ENCODE results near the gene TBX1.
"Not testable (repeated sequence)": the region's sequence is repeated elsewhere in the genome, so short reads cannot be mapped to it uniquely, and the experiment has no call there.

The TBX1 gene

GRCh38 chr22:19784384-19785175, 24.0 kb downstream of the TBX1 start:
- no peak for DNase-seq (ENCODE audit: low spot score)

DNA sequence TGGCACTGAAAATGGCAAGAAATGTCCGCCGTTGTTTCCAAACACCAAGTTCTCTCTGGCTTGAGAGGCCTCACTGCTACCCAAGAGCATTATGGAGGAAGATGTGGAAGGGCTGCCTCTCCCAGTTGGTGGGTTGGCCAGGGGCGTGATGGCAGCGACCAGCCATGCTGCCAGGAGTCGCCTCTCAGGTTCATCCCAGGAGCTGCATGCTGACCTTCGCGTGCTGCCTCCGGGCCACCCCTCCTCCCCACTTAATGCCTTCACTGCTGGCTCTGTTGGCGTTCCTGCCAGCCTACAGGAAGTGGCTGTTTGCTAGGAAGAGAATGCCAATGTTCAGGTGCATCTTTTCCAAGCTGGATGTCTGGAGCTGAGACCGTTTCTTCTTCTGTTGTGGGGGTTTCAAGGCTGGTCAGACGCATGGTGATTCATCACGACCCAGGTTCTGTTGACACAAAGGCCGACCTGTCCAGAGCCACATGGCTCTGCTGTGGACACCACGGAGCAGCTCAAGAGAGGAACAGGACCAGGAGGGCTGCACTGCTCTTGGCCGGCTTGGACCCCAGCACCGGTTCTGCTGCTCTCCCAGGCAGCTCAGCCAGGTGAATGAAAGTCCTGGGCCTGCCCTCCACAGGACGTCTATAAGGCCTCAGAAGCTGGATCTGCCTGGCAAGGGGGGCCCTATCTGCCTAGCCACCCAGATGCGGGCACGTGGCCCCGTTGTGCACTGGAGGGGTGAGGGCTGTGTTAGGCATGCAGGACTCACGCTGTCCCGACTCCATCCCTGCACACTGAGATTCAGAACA, 25.1 kb downstream of the TBX1 start:
- DNase-seq (ENCODE audit: low spot score), result no peak

GRCh38 chr22:19786264-19786585, 25.6 kb downstream of the TBX1 start:
- no peak for DNase-seq (ENCODE audit: low spot score)

- DNase-seq (ENCODE audit: low spot score), result no peak
Measured at GRCh38 chr22:19786959-19787848, 26.6 kb downstream of the TBX1 start.

DNA sequence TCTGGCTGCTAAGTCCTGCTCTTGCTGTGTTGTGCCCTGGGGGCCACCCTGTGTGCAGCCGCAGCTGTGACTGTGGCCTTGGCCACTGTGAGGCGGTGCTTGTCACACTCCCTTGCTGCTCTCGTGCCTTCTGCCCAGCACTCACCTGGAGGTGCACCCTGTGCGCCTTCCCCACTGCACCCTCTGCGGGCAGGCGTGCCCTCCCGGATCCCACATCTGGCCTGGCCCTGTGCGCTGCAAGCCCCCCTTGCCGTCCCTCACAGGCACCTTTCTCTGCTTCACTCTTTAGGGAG, 27.2 kb downstream of the TBX1 start:
- DNase-seq (ENCODE audit: low spot score), result no peak

DNA sequence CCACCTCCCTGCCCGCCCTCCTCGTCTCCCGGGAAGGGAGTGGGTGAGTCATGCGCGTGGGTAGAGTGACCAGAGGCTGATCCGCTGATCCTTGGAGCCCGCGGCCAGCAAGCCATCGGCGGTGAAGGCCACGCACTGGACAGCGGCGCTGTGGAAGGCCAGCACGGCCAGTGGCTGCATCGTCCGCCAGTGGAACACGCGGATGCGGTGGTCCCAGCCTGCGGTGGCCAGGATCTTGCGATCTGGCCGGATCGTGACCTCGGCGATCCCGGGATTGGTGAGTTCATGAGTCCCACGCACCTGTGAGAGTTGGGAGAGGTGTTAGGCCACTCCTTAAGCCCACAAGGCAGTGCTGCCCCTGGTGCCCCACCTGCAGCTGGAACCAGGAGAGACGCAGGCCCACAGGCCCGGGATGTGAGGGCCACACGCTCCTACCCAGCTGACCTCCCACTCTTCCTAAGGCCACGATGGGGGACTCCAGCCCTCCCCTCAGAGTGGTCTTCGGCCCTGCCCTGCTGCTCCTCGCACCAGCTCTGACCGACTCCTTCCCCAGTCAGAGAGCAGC, 28.2 kb downstream of the TBX1 start:
- no peak for DNase-seq (ENCODE audit: low spot score)

GRCh38 chr22:19789406-19789805, 28.8 kb downstream of the TBX1 start:
- no peak for DNase-seq (ENCODE audit: low spot score)

DNA sequence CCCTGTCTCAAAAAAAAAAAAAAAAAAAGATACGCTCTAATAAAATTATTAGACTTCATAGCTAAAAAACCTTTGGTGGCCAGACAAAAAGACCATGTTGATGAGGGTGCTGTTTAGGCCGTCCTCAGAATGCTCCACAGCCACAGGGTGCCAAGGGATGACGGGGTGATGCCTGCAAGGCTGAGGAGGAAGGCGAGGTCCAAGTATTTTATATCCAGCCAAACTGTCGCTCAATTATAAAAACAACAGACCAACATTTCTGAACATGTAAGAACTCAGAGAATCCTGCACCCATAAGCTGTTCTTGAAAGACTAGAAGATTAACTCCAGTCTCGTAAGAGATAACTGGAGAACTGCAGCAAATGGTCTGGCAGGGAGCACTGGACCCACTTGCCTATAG, 29.2 kb downstream of the TBX1 start:
- no peak for DNase-seq (ENCODE audit: low spot score)

- DNase-seq (ENCODE audit: low spot score), result no peak
Measured at GRCh38 chr22:19791243-19791642, 30.7 kb downstream of the TBX1 start.

DNA sequence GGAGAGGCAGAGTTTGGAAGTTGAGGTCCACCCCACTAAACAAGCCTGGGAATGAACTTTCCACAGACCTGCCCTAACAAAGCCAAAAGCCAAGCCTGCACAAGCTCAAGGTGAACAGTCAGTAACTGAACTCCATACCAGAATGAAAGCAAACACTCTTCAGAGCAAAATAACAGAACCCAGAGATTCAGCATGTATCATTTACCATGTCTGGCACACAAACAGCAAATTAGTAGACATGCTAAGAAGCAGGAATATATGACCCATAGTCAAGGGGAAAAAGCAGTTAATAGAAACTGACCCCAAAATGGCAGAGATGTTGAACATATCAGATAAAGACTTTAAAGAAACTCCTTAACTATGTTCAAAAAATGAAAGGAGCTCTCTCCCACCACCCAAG, 31.3 kb downstream of the TBX1 start:
- no peak for DNase-seq (ENCODE audit: low spot score)

DNA sequence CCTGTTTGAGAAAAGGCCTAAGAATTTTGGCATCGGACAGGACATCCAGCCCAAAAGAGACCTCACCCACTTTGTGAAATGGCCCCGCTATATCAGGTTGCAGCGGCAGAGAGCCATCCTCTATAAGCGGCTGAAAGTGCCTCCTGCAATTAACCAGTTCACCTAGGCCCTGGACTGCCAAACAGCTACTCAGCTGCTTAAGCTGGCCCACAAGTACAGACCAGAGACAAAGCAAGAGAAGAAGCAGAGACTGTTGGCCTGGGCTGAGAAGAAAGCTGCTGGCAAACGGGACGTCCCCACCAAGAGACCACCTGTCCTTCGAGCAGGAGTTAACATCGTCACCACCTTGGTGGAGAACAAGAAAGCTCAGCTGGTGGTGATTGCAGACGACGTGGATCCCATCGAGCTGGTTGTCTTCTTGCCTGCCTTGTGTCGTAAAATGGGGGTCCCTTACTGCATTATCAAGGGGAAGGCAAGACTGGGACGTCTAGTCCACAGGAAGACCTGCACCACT, 31.9 kb downstream of the TBX1 start:
- not testable (repeated sequence) for DNase-seq (ENCODE audit: low spot score)

DNA sequence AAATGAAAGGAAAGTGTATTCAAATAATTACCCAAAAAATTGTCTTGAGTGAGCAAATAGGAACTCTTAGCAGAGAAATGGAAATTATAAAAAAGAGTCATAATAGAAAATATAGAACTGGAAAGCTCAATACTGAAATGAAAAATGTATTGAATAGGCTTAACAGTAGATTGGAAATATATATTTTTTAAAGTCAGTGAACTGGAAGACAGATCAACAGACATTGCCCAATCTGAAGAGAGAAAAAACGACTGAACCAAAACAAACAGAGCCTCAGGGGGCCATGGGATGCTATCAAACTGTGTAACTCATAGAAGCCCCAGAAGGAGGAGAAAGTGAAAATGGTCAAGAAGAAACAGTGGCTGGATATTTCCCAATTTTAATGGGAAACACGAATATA, 32.6 kb downstream of the TBX1 start:
- DNase-seq (ENCODE audit: low spot score), result no peak

DNA sequence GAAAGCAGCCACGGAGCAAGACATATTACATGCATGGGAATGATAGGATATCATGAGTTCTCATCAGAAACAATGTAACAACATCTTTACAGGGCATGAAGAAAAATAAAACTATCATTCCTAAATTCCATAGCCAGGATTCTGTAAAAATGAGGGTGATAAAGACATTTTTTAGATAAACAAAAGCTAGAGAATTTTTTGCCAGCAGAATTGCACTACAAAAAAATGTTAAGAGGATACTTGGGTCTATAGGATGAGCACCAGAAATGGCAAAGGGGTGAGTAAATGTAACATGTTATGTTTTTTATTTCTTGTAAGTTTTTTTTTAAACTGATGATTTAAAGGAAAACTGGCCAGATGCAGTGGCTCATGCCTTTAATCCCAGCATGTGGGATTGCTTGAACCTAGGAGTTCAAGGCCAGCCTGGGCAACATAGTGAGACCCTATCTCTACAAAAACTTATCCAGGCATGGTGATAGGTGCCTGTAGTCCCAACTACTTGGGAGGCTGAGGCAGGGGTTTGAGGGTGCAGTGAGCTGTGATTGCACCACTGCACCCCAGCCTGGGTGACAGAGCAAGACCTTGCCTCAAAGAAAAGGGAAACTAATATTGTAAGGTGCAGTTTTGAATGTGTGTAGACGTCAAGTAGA, 33.2 kb downstream of the TBX1 start:
- no peak for DNase-seq (ENCODE audit: low spot score)

DNA sequence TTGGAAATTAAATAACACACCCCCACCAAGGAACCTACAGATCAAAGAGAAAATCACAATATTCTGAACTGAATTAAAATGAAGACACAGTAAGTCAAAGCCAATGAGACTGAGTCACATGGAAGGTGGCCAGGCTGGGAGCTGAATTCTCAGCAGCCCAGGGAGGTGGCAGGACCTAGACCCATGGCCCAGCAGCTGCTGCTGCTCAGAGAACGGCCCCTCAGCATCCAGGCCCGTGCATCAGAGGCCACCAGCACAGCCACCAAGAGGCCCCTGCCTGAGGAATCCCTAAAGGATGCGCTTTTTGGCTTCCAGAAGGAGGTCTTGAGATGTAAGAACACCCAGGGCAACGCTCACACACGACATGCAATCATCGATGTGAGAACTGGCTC, 35.0 kb downstream of the TBX1 start:
- no peak for DNase-seq (ENCODE audit: low spot score)

DNA sequence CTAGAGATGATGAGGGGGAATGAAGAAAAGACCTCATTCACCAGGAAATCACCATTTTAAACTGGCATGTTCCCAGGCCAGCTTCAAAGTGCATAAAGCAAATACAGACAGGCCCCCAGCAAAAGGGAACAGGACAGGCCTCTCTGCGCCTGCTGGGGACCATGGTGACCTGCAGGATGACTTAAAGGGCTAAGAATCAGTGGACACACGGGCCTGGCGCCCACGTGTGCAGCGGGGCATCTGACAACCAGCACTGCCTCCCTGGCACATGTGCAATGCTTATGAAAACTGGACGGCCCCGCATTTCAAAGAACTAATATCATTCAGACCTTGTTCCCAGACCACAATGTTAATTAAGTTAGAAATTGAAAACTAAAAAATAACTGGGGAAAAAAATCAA, 35.6 kb downstream of the TBX1 start:
- DNase-seq (ENCODE audit: low spot score), result no peak

DNA sequence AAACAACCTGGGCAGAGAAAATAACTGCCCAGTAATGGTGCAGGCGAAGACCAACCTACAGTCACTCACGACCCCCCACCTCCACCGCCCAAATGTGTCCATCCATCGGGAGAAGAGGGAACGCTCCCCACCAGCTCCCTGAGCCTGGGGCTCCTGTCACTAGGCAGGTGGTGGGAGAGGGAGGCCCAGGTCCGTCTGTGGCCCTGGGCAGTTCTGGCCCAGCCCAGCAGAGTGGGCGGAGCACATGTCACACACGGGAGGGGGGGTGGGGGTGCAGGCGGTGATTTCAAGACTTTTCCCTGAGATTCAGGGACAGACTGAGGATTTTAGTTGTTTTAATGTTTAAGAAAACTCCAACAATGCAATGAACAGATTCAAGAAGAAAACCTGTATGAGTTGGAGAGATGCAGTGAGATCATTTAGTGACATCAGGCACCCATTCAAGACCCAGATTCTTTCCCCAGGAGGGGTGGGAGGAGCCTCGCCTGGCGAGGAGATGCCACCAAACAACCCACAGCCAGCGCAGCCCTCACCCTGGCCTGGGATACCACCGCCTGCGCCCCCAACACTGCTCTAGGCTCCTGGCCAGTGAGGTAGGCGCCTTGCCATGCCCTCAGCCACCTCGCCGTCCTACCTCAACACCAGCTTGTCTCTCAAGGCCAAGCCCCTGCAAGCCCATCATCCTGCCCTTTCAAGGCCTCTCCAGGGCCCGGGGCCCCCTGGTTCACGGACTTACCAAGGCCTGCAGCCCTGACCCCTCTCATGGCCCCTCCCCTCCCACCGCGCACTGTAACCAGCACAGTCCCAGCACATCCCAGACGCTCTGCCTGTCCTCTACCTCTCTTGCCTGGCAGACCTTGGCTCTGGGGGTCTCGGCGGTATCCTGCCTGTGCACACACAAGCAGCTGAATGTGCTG, 36.8 kb downstream of the TBX1 start:
- DNase-seq (ENCODE audit: low spot score), result no peak

- no peak for DNase-seq (ENCODE audit: low spot score)
Measured at GRCh38 chr22:19798003-19798665, 37.6 kb downstream of the TBX1 start.

GRCh38 chr22:19798891-19799293, 38.3 kb downstream of the TBX1 start:
- DNase-seq (ENCODE audit: low spot score), result no peak

- no peak for DNase-seq (ENCODE audit: low spot score)
Measured at GRCh38 chr22:19799322-19800190, 39.0 kb downstream of the TBX1 start.

Data from kidney tubule cell (primary cell).